ENCODE results near the gene OSTN. TPM values are rescaled to one million over a fixed set of nuclear protein-coding genes. Genes with fewer than 3 reads are reported as not detected.
"Not testable (repeated sequence)": the region's sequence is repeated elsewhere in the genome, so short reads cannot be mapped to it uniquely, and the experiment has no call there.

OSTN gene
- total RNA-seq, 5 donors from 2014 or later (not counting 1 experiment from before 2014, with no cell fraction given): not detected

GRCh38 chr3:191169566-191169965, 29.5 kb upstream of the OSTN start:
- no peaks in the 10 kb centered on the region for H3K9me3 ChIP-seq
- H3K4me3 ChIP-seq (ENCODE audit: control insufficient read depth in 1 of 2, extremely low read depth in 1 of 2, low read length in 1 of 2): no peak overlapping the region
- ChIA-PET POLR2A (no interaction called here), CTCF (no interaction called here)
- H3K36me3 ChIP-seq (ENCODE audit: control insufficient read depth in 2 of 2, extremely low read depth in 1 of 2, insufficient read depth in 1 of 2, low read length in 1 of 2): no peaks in the 10 kb centered on the region
- DNase-seq (no peak), ATAC-seq (replicated peaks in 1 of 4) (no peak)
- H3K27ac ChIP-seq (ENCODE audit: low read length): no peak overlapping the region
- H3K27me3 ChIP-seq (replicated peaks in 1 of 2; ENCODE audit: control insufficient read depth in 2 of 2, extremely low read depth in 1 of 2, insufficient read depth in 2 of 2, low read length in 1 of 2): no peaks in the 10 kb centered on the region
- no peak overlapping the region for H3K27ac Mint-ChIP-seq
- no peaks in the 10 kb centered on the region for H3K4me1 ChIP-seq (ENCODE audit: control insufficient read depth in 1 of 2, extremely low read depth in 1 of 2, insufficient read depth in 2 of 2, low read length in 2 of 2)
- H3K36me3 Mint-ChIP-seq: no peaks in the 10 kb centered on the region
- H3K4me3 Mint-ChIP-seq: no peak overlapping the region
- no peaks in the 10 kb centered on the region for H3K4me1 Mint-ChIP-seq
- H3K9me3 Mint-ChIP-seq: no peaks in the 10 kb centered on the region
- H3K27me3 Mint-ChIP-seq: peaks cover 0 to 1% of the 10 kb centered on the region in 2 donors

GRCh38 chr3:191170097-191170496, 28.9 kb upstream of the OSTN start:
- POLR2A ChIA-PET: no interaction called here
- no peaks in the 10 kb centered on the region for H3K9me3 ChIP-seq
- DNase-seq (no peak), ATAC-seq (replicated peaks in 1 of 4) (no peak)
- H3K27ac Mint-ChIP-seq: no peak overlapping the region
- no peaks in the 10 kb centered on the region for H3K4me1 Mint-ChIP-seq
- H3K4me3 ChIP-seq (ENCODE audit: control insufficient read depth in 1 of 2, extremely low read depth in 1 of 2, low read length in 1 of 2): no peak overlapping the region
- no peak overlapping the region for H3K4me3 Mint-ChIP-seq
- no peaks in the 10 kb centered on the region for H3K4me1 ChIP-seq (ENCODE audit: control insufficient read depth in 1 of 2, extremely low read depth in 1 of 2, insufficient read depth in 2 of 2, low read length in 2 of 2)
- no peak overlapping the region for H3K27ac ChIP-seq (ENCODE audit: low read length)
- H3K9me3 Mint-ChIP-seq: no peaks in the 10 kb centered on the region
- peaks cover 0 to 1% of the 10 kb centered on the region in 2 donors for H3K27me3 Mint-ChIP-seq
- CTCF ChIA-PET: interaction anchor here in 1 of 2 donors (0.6 kb wide), 1 partner anchor 210 kb away, joined by 9 read pairs; no protein-coding TSS in a partner anchor
- no CpG with 5 or more reads among the region's 2 CpGs for WGBS (ENCODE audit: insufficient coverage)
- no peaks in the 10 kb centered on the region for H3K27me3 ChIP-seq (replicated peaks in 1 of 2; ENCODE audit: control insufficient read depth in 2 of 2, extremely low read depth in 1 of 2, insufficient read depth in 2 of 2, low read length in 1 of 2)
- H3K36me3 ChIP-seq (ENCODE audit: control insufficient read depth in 2 of 2, extremely low read depth in 1 of 2, insufficient read depth in 1 of 2, low read length in 1 of 2): no peaks in the 10 kb centered on the region
- H3K36me3 Mint-ChIP-seq: no peaks in the 10 kb centered on the region

GRCh38 chr3:191175102-191175501, 23.9 kb upstream of the OSTN start:
- no peak overlapping the region for H3K27ac ChIP-seq (ENCODE audit: low read length)
- H3K4me3 ChIP-seq (ENCODE audit: control insufficient read depth in 1 of 2, extremely low read depth in 1 of 2, low read length in 1 of 2): no peak overlapping the region
- no peaks in the 10 kb centered on the region for H3K4me1 Mint-ChIP-seq
- no peaks in the 10 kb centered on the region for H3K9me3 ChIP-seq
- no peak overlapping the region for H3K4me3 Mint-ChIP-seq
- no peaks in the 10 kb centered on the region for H3K9me3 Mint-ChIP-seq
- POLR2A ChIA-PET: no interaction called here
- ATAC-seq (replicated peaks in 1 of 4): no peak
- no CpG with 5 or more reads among the region's 3 CpGs for WGBS (ENCODE audit: insufficient coverage)
- H3K27me3 Mint-ChIP-seq: peaks cover 0 to 1% of the 10 kb centered on the region in 2 donors
- H3K27ac Mint-ChIP-seq: no peak overlapping the region
- H3K27me3 ChIP-seq (replicated peaks in 1 of 2; ENCODE audit: control insufficient read depth in 2 of 2, extremely low read depth in 1 of 2, insufficient read depth in 2 of 2, low read length in 1 of 2): no peaks in the 10 kb centered on the region
- no peaks in the 10 kb centered on the region for H3K36me3 Mint-ChIP-seq
- H3K4me1 ChIP-seq (ENCODE audit: control insufficient read depth in 1 of 2, extremely low read depth in 1 of 2, insufficient read depth in 2 of 2, low read length in 2 of 2): no peaks in the 10 kb centered on the region
- H3K36me3 ChIP-seq (ENCODE audit: control insufficient read depth in 2 of 2, extremely low read depth in 1 of 2, insufficient read depth in 1 of 2, low read length in 1 of 2): no peaks in the 10 kb centered on the region
- CTCF ChIA-PET: no interaction called here
- DNase-seq: no peak

GRCh38 chr3:191176038-191176785, 22.8 kb upstream of the OSTN start:
- CTCF ChIA-PET: no interaction called here

GRCh38 chr3:191185382-191185781, 13.7 kb upstream of the OSTN start:
- H3K27me3 ChIP-seq (replicated peaks in 1 of 2; ENCODE audit: control insufficient read depth in 2 of 2, extremely low read depth in 1 of 2, insufficient read depth in 2 of 2, low read length in 1 of 2); H3K4me1 Mint-ChIP-seq; POLR2A ChIA-PET; DNase-seq; CTCF ChIA-PET; H3K36me3 ChIP-seq (ENCODE audit: control insufficient read depth in 2 of 2, extremely low read depth in 1 of 2, insufficient read depth in 1 of 2, low read length in 1 of 2); H3K27ac ChIP-seq (ENCODE audit: low read length); H3K9me3 ChIP-seq; H3K4me3 ChIP-seq (ENCODE audit: control insufficient read depth in 1 of 2, extremely low read depth in 1 of 2, low read length in 1 of 2); H3K4me3 Mint-ChIP-seq; H3K27me3 Mint-ChIP-seq; ATAC-seq (replicated peaks in 1 of 4); H3K27ac Mint-ChIP-seq; H3K36me3 Mint-ChIP-seq; H3K4me1 ChIP-seq (ENCODE audit: control insufficient read depth in 1 of 2, extremely low read depth in 1 of 2, insufficient read depth in 2 of 2, low read length in 2 of 2): not testable (repeated sequence)
- WGBS (ENCODE audit: insufficient coverage): 87% methylated on average over 8 of the region's 9 CpGs
- peaks cover 4 to 21% (median 6%) of the 10 kb centered on the region in 3 donors for H3K9me3 Mint-ChIP-seq

More at GRCh38 chr3:191176038-191176785, 22.8 kb upstream of the OSTN start:
- ATAC-seq (replicated peaks in 1 of 4) (no peak), DNase-seq (no peak)
- Histone ChIP-seq H3K36me3 (ENCODE audit: control insufficient read depth in 2 of 2, extremely low read depth in 1 of 2, insufficient read depth in 1 of 2, low read length in 1 of 2) (no peaks in the 10 kb centered on the region), H3K4me3 (ENCODE audit: control insufficient read depth in 1 of 2, extremely low read depth in 1 of 2, low read length in 1 of 2) (no peak overlapping the region), H3K9me3 (no peaks in the 10 kb centered on the region), H3K27me3 (replicated peaks in 1 of 2; ENCODE audit: control insufficient read depth in 2 of 2, extremely low read depth in 1 of 2, insufficient read depth in 2 of 2, low read length in 1 of 2) (no peaks in the 10 kb centered on the region), H3K27ac (ENCODE audit: low read length) (no peak overlapping the region), H3K4me1 (ENCODE audit: control insufficient read depth in 1 of 2, extremely low read depth in 1 of 2, insufficient read depth in 2 of 2, low read length in 2 of 2) (no peaks in the 10 kb centered on the region)
- WGBS (ENCODE audit: insufficient coverage): no CpG with 5 or more reads among the region's 3 CpGs
- Mint-ChIP-seq H3K27ac (no peak overlapping the region), H3K9me3 (peaks cover 0 to 4% (median 3%) of the 10 kb centered on the region in 3 donors), H3K4me3 (no peak overlapping the region), H3K36me3 (no peaks in the 10 kb centered on the region), H3K27me3 (peaks cover 0 to 1% of the 10 kb centered on the region in 2 donors), H3K4me1 (no peaks in the 10 kb centered on the region)
- POLR2A ChIA-PET: no interaction called here

- H3K27me3 Mint-ChIP-seq; H3K4me3 ChIP-seq (ENCODE audit: control insufficient read depth in 1 of 2, extremely low read depth in 1 of 2, low read length in 1 of 2); H3K36me3 ChIP-seq (ENCODE audit: control insufficient read depth in 2 of 2, extremely low read depth in 1 of 2, insufficient read depth in 1 of 2, low read length in 1 of 2); CTCF ChIA-PET; H3K36me3 Mint-ChIP-seq; H3K9me3 ChIP-seq; H3K27ac ChIP-seq (ENCODE audit: low read length); H3K4me1 Mint-ChIP-seq; H3K4me3 Mint-ChIP-seq; H3K27me3 ChIP-seq (replicated peaks in 1 of 2; ENCODE audit: control insufficient read depth in 2 of 2, extremely low read depth in 1 of 2, insufficient read depth in 2 of 2, low read length in 1 of 2); ATAC-seq (replicated peaks in 1 of 4); H3K27ac Mint-ChIP-seq; DNase-seq; H3K4me1 ChIP-seq (ENCODE audit: control insufficient read depth in 1 of 2, extremely low read depth in 1 of 2, insufficient read depth in 2 of 2, low read length in 2 of 2): not testable (repeated sequence)
- WGBS (ENCODE audit: insufficient coverage): 95% methylated on average over 2 of the region's 5 CpGs
- POLR2A ChIA-PET: interaction anchor here in 1 of 2 donors (0.6 kb wide), 1 partner anchor 1550 kb away, joined by 3 read pairs; no protein-coding TSS in a partner anchor
- peaks cover 0 to 18% (median 6%) of the 10 kb centered on the region in 3 donors for H3K9me3 Mint-ChIP-seq
Measured at GRCh38 chr3:191188246-191188645, 10.8 kb upstream of the OSTN start.

Measured in T-cell (primary cell).